Thoracic aorta (tissue), 2 donors: ENCODE measurements around the gene PPP3CA. TPM values are rescaled to one million over a fixed set of nuclear protein-coding genes. Genes with fewer than 3 reads are reported as not detected.

Experiments used
- ATAC-seq: fragments of 150-250 bp; one replicate; pipeline ENCODE4 v1.8.0; 2017; ENCODE audit warnings: low read depth; ENCODE audit not compliant: insufficient number of reproducible peaks, low FRiP score
- DNase-seq: peaks from one replicate; pipeline ENCODE4 v3.0.0-alpha.2; 2020; ENCODE audit warnings: low spot score
- H3K27ac ChIP-seq, 2 donors: fragments of 200-600 bp; sonication (generic); 1 replicate in 1 of 2; 2 replicates in 1 of 2; pipeline ENCODE4 v1.5.1; 2016; ENCODE audit warnings: mild to moderate bottlenecking in 2 of 2, moderate library complexity in 2 of 2
- H3K27me3 ChIP-seq: fragments of 200-600 bp; sonication (generic); replicated peaks from 2 replicates; pipeline ENCODE4 v1.6.0; 2016; ENCODE audit warnings: mild to moderate bottlenecking; ENCODE audit not compliant: insufficient read depth
- H3K36me3 ChIP-seq: fragments of 200-600 bp; sonication (generic); one replicate; pipeline ENCODE4 v1.5.1; 2016
- H3K4me1 ChIP-seq, 2 donors: fragments of 200-600 bp; sonication (generic); 1 replicate in 1 of 2; 2 replicates in 1 of 2; pipeline versions ENCODE4 v1.5.1 to v1.6.0; 2016; ENCODE audit warnings: low read depth in 2 of 2, mild to moderate bottlenecking in 1 of 2; ENCODE audit not compliant: control insufficient read depth in 1 of 2
- H3K4me3 ChIP-seq: fragments of 200-600 bp; sonication (generic); 2 replicates; pipeline ENCODE4 v1.5.1; 2016; ENCODE audit warnings: mild to moderate bottlenecking
- H3K9me3 ChIP-seq: fragments of 200-600 bp; sonication (generic); 2 replicates; pipeline ENCODE4 v1.5.1; 2016
- CTCF ChIP-seq: fragments of 200-600 bp; sonication (generic); IDR thresholded peaks from one replicate; pipeline ENCODE4 v1.5.1; 2019; ENCODE audit warnings: antibody characterized with exemption
- total RNA-seq, 2 donors: library from RNA; depleted of rRNA; stranded (reverse); fragments of >200 nt; gene quantifications; one replicate each; pipeline versions ENCODE4 v1.1.0 to v1.2.3, GENCODE V29; 2016

PPP3CA gene
- total RNA-seq, 2 donors from 2014 or later: 21.9 to 43.2 TPM

GRCh38 chr4:101307899-101308298 is 39.4 kb downstream of the PPP3CA start:
- H3K4me1 ChIP-seq: peaks cover 15 to 48% of the 10 kb centered on the region in 2 donors
- H3K9me3 ChIP-seq: no peaks in the 10 kb centered on the region
- no peak overlapping the region for H3K27ac ChIP-seq
- no peaks in the 10 kb centered on the region for H3K27me3 ChIP-seq
- TF ChIP-seq CTCF: no peak
- DNase-seq (no peak), ATAC-seq (no peak)
- no peak overlapping the region for H3K4me3 ChIP-seq
- no peaks in the 10 kb centered on the region for H3K36me3 ChIP-seq

GRCh38 chr4:101306764-101307615 is 40.3 kb downstream of the PPP3CA start:
- H3K36me3 ChIP-seq: no peaks in the 10 kb centered on the region
- no peak for DNase-seq
- ATAC-seq: no peak
- H3K4me3 ChIP-seq: peak overlapping the region; percentile 47
- peaks cover 15 to 45% of the 10 kb centered on the region in 2 donors for H3K4me1 ChIP-seq
- no peak for TF ChIP-seq CTCF
- H3K27ac ChIP-seq: no peak overlapping the region
- H3K27me3 ChIP-seq: no peaks in the 10 kb centered on the region
- no peaks in the 10 kb centered on the region for H3K9me3 ChIP-seq

- TF ChIP-seq CTCF: no peak
- Histone ChIP-seq H3K9me3 (no peaks in the 10 kb centered on the region), H3K4me1 (peaks cover 15 to 45% of the 10 kb centered on the region in 2 donors), H3K27me3 (no peaks in the 10 kb centered on the region), H3K4me3 (peak overlapping the region; percentile 47), H3K27ac (no peak overlapping the region), H3K36me3 (no peaks in the 10 kb centered on the region)
- DNase-seq: no peak
- ATAC-seq: no peak
Measured at GRCh38 chr4:101306225-101306624, 41.1 kb downstream of the PPP3CA start.

- no peaks in the 10 kb centered on the region for H3K27me3 ChIP-seq
- DNase-seq (no peak), ATAC-seq (no peak)
- H3K27ac ChIP-seq: no peak overlapping the region
- no peaks in the 10 kb centered on the region for H3K9me3 ChIP-seq
- no peak overlapping the region for H3K4me3 ChIP-seq
- no peaks in the 10 kb centered on the region for H3K36me3 ChIP-seq
- no peak for TF ChIP-seq CTCF
- H3K4me1 ChIP-seq: peaks cover 15 to 45% of the 10 kb centered on the region in 2 donors
Measured at GRCh38 chr4:101304916-101305315, 42.4 kb downstream of the PPP3CA start.

- no peaks in the 10 kb centered on the region for H3K36me3 ChIP-seq
- no peaks in the 10 kb centered on the region for H3K27me3 ChIP-seq
- ATAC-seq: no peak
Measured at GRCh38 chr4:101299899-101300540, 47.3 kb downstream of the PPP3CA start.

More at GRCh38 chr4:101299899-101300540, 47.3 kb downstream of the PPP3CA start:
- no peak for TF ChIP-seq CTCF
- no peaks in the 10 kb centered on the region for H3K9me3 ChIP-seq
- no peak for DNase-seq
- H3K4me3 ChIP-seq: no peak overlapping the region
- H3K4me1 ChIP-seq: peaks cover 16 to 24% of the 10 kb centered on the region in 2 donors
- no peak overlapping the region for H3K27ac ChIP-seq
